RKO (cell line): ENCODE data around the gene GSG1L.
A peak's percentile ranks its signal among the peaks of the same experiment; 100 is the strongest.
"Not testable (repeated sequence)": the region's sequence is repeated elsewhere in the genome, so short reads cannot be mapped to it uniquely, and the experiment has no call there.

Experiments
- DNase-seq: peaks from one replicate; pipeline ENCODE4 v3.0.0-alpha.2; 2016; ENCODE audit warnings: low spot score

The GSG1L gene

DNA sequence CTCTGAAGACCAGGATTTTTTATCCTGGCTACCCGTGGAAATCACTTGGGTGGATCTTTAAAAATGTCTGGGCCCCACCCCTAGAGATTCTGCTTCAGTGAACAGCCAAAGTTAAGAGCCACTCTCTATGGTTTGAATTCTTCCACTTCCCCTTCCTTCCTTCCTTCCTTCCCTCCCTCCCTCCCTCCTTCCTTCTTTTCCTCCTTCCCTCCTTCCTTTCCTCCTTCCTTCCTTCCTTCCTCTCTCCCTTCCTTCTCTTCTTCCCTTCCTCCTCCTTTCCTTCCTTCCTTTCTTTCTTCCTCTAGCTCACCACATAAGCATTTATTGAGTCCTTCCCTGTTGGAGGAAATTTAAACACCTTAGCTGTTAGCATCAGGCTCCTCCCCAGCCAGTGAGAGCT lies 310.0 kb downstream of the GSG1L start:
- no peak for DNase-seq

DNA sequence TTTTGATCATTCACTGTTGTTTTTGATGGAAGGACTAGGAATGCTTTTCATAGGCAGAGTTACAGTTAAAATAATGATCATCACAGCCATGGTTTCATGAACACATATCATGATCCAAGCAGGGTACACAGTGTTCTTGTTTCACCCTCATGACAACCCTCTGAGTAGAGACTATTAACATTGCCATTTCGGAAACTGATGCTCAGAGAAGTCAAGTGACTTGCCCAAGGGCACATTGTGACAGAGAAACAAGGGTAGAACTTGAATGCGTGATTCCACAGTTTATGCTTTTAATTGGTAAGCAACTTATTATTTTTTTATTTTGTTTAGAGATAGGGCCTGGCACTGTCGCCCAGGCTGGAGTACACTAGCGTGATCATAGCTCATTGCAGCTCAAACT lies 311.3 kb downstream of the GSG1L start:
- no peak for DNase-seq

DNA sequence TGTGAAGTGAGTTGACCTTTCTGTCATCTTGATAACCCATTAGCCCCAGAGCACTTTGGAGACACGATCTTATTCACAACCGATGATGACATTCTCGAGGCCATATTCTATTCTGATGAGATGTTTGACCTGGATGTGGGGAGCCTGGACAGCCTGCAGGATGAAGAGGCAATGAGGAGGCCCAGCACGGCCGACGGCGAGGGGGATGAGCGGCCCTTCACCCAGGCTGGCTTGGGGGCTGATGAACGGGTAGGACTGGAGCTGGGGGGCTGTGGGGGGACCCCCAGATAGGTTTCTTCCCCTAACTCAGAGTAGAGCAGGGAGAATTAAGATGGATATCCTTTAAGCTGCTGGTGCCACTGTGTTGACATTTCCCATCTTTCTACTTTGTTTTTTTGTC lies 311.8 kb downstream of the GSG1L start:
- no peak for DNase-seq

DNA sequence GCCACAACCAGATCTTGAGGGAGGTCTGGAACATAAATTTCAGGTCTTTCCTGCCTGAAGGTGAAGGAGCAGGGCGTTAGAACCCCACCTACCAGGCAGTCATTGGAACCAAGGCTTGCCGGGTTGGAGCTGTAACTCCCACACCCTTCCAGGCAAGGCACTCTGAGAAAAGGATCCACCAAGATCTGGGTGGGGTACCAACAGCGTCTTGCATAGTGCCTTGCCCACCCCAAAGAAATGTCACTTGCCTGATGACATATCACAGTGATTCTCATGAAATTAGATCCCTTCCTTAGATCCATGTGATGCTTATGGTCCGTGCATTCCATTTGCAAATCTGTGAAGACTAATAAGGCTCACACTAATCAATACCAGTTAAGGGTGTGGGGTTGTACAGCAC lies 312.3 kb downstream of the GSG1L start:
- DNase-seq: no peak

DNA sequence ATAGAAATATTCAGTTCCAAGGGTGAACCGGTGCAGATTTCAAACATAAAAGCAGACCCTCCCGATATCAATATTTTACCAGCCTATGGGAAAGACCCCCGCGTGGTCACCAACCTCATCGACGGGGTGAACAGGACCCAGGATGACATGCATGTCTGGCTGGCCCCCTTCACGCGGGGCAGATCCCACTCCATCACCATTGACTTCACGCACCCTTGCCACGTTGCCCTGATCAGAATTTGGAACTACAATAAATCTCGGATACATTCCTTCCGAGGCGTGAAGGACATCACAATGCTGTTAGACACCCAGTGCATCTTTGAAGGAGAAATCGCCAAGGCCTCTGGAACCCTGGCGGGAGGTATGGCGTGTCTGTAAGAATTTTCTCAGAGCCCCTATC lies 313.6 kb downstream of the GSG1L start:
- DNase-seq: no peak

DNA sequence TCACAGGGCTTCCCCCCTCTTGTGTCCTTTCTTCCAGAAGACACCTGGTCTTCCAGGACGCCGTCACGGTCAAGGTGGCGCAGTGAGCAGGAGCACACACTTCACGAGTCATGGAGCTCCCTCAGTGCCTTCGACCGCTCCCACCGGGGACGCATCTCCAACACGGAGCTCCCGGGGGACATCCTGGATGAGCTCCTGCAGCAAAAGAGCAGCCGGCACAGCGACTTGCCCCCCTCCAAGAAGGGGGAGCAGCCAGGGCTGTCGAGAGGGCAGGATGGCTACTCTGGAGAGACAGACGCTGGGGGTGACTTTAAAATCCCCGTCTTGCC lies 314.0 kb downstream of the GSG1L start:
- no peak for DNase-seq

DNA sequence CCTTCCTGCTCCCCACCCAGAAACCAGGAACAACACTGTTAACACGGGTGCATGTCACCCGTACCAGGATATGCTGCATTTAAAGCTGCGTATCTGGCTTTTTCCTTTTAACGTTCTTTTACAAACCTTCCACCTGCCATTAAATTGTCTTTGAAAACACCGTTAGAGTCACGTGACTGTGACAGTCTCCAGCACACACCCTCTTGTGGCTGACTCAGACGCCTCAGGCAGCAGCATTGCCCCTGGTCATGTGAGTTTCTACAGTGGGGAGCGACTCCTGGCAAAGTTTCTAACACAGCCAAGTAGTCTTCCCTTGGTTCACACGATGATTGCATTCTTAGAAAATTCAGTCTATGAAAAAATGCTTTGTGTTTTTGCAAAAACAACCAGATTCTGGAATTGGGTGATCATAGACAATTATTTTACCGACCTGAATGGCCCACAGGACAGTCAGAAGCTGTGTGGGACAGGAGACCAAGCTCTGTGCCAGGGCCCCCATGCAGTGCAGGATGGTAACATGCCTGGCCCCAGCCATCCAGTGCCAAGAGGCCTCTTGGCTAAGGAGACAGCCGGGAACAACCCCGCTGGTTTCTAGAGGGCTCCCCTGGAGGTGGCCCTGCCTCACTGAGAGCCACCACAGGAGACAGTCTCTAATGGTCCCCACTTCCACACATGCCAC lies 314.5 kb downstream of the GSG1L start:
- peak; percentile 1 for DNase-seq

DNA sequence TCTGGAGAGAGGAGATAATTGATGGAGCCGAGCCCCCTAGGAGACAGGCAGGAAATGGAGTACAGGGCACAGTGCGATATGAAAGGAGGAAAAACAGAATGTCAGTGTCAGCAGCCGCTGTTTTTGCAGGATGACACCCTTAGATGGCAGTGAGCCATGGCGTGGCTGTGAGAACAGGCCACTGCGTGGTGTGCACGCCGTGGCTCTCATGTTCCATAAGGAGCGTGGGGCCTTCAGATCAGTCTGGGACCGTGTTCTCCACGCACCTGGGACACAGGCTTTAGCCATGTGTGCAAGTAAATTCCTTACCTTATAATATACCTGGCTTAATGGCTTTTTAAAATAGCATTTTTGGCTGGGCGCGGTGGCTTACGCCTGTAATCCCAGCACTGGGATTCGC lies 315.6 kb downstream of the GSG1L start:
- no peak for DNase-seq

DNA sequence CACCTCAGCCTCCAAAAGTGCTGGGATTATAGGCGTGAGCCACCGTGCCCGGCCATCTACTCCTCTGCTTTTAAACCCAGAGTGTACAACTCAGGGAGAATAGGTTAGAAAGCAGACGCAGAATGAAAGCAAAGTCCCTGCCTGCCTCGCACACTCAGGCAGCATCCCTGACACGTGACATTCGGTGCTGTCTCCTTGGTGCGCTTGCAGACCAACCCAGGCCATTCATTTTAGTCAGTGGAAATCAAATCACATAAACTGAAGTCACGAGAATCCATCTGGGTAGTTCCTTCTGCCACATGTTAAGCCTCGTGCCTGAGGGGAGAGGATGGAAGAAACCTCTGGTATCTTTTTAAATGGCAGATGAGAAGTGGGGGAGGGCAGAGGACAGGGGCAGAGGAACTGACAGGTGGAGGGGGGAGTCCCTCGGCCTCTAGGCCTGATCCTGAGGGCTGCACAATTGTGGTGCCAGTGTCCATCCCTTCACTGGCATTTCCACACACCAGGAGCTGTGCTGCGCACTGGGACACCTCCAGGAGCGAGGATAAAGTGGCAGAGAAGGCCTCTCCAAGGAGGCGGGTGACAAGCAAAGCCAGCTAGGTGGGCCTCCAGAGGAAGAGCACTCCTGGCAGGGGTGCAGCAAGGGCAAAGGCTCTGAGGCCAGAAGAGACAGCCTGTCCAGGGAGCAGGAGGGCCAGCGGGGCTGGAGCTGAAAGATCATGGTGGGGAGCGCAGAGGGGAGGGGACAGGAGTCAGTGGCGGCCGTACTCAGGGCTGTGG lies 317.2 kb downstream of the GSG1L start:
- DNase-seq: no peak

DNA sequence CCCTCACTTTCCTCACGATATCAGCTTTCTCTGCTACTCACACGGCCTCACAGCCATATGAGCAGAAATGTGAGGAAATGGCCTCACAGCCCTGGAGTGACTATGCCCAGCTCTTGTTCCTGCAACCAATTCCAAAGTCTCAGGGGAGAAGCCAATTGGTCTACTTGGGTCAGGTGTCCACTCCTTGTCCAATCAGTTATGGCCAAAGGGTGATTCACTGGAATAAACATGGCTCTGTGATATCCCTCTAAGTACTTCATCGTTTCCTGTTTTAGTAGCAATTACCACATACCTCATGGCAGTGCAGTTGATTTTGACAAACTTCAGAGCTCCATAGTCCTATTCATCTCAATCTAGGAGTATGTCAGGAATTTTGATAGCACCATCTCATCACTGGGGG lies 318.2 kb downstream of the GSG1L start:
- peak; percentile 21 for DNase-seq

DNA sequence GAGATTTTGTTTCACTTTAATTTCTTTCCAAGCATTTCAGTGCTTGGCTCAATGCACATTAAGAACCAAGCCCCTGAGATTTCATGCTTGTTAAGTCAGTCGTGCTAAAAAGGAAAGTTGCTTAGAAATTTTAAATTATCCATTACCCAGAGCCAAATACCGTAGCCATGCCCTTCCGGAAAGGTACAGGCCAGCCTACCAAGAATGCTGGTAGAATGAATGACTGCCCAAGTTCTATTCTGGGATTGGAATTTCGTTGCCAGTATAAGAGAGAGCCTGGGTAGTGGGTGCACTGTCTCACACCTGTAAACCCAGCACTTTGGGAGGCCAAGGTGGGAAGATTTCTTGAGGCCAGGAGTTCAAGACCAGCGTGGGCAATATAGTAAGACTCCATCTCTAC lies 319.6 kb downstream of the GSG1L start:
- DNase-seq: no peak

DNA sequence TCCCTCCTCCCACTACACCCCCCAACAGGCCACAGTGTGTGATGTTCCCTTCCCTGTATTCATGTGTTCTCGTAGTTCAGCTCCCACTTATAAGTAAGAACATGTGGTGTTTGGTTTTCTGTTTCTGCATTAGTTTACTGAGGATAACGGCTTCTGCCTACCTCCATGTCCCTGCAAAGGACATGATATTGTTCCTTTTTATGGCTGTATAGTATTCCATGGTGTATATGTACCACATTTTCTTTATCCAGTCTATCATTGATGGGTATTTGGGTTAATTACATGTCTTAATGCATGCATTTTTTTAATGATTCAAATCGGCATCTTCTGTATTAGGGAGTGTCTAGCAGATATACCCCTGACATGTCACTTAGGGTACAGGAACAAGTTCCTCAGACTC lies 320.5 kb downstream of the GSG1L start:
- not testable (repeated sequence) for DNase-seq

DNA sequence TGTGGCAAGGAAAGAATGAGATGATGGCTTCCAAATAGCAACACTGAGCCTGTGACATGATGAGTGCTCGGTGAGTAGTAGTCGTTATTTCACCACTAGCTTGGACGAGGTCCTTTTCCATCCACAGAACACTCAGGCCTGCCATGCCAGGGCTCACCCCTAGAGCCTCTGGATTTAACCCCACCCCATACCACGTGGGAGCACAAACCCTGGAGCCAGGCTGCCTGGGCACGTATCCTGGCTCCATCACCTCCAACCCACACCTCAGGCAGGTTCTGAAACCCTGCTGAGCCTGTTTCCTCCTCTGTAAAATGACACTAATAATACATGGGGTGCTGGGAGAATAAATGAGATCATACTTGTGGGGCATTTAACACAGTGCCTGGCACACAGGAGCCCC lies 321.2 kb downstream of the GSG1L start:
- no peak for DNase-seq

DNA sequence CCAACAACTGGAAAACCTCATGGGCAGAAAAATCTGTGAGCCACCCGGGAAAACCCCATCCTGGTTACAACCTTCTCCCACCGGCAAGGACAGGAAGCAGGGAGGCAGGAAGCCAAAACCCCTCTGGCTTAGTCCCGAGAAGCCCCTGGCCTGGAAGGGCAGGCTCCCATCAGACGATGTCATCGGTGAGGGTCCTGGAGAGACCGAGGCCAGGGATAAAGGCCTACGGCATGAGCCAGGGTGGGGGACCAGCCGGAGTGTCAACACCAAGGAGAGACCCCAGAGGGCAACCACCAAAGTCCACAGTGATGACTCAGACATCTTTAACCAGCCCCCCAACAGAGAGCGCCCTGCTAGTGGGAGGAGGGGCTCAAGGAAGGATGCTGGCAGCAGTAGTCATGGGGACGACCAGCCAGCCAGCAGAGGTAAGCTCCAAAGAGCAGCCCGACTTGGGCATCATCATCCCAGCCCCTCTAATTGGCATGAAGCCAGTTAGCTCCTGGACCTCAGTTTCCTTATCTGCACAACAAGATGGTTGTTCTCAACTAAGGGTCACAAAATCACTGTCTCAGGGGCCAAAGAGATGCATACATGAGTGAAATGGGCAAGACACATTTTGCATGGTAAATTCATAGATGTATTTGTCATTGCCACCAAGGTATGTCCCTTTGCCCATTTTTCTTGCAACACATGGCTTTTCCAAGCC lies 322.9 kb downstream of the GSG1L start:
- no peak for DNase-seq

DNA sequence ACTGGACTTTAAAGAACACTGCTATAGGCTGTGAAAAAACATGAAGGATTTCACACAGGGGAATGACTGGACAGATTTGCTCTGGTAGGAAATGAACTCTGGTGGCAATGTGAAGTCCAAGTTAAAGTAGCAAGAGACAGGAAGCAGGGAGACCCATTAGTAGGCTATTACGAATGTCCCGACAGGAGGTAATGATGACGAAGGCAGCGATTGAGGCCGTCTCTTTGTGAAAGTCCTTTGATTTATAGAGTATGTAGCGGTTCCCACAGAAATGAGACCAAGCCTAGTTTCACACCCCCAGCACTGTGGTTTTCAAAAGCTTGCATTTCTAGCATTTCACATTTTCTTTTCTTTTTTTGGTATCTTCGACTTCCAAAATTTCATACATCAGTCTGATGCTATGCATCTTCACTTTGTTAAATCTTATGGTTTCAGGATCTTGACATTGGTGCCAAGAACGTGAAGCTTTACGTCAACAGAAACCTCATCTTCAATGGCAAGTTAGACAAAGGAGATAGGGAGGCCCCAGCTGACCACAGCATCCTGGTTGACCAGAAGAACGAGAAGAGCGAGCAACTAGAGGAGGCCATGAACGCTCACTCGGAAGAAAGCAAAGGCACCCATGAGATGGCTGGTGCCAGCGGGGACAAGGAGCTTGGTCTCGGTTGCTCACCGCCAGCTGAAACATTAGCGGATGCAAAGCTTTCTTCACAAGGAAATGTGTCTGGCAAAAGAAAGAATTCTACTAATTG lies 323.7 kb downstream of the GSG1L start:
- no peak for DNase-seq

DNA sequence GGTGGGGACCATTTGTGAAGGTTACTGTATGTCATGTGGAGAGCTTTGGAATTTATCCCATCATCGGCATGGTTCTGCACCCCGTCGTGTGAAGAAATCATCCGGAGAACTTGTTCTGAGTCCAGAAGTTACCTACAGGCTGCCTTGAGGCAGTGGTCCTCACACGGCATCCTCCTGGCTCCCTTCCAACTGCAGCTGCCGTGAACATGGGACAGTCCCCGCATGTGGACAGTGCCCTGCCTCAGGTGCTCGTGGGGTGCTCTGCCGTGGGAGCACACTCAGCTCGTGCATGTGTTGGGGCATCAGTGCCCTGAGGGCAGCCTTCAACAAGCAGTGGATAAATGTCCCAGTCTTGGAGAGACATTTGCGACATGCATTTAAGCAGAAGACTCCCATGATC lies 324.9 kb downstream of the GSG1L start:
- DNase-seq: no peak
